RWPE2 (cell line): ENCODE data around the gene B3GNT9.

Experiments
- ATAC-seq: fragments of 200-7000 bp; cut with Tn5 transposase; 3 replicates; pipeline ENCODE4 v1.9.1; 2021; ENCODE audit warnings: low read depth
- DNase-seq: peaks from one replicate; pipeline ENCODE4 v3.0.0-alpha.2; 2020; ENCODE audit warnings: low spot score
- H3K27ac ChIP-seq: fragments of 450-650 bp; 2 replicates; pipeline ENCODE4 v1.5.1; 2017; ENCODE audit warnings: mild to moderate bottlenecking; ENCODE audit not compliant: poor library complexity, severe bottlenecking
- H3K27me3 ChIP-seq: fragments of 250-450 bp; sonication (Bioruptor Pico); 2 replicates; pipeline ENCODE4 v1.5.1; 2021; ENCODE audit warnings: mild to moderate bottlenecking, moderate library complexity; ENCODE audit not compliant: insufficient read depth, poor library complexity, severe bottlenecking
- H3K36me3 ChIP-seq: fragments of 250-450 bp; sonication (Bioruptor Pico); 2 replicates; pipeline ENCODE4 v1.5.1; 2020; ENCODE audit warnings: low read depth, mild to moderate bottlenecking, moderate library complexity
- H3K4me1 ChIP-seq: fragments of 250-450 bp; sonication (Bioruptor Pico); 2 replicates; pipeline ENCODE4 v1.5.1; 2021; ENCODE audit warnings: mild to moderate bottlenecking, moderate library complexity; ENCODE audit not compliant: insufficient read depth, poor library complexity, severe bottlenecking
- H3K4me3 ChIP-seq: fragments of 250-450 bp; sonication (Bioruptor Pico); 2 replicates; pipeline ENCODE4 v1.5.1; 2021; ENCODE audit warnings: mild to moderate bottlenecking, moderate library complexity; ENCODE audit not compliant: severe bottlenecking
- H3K9me3 ChIP-seq: fragments of 250-450 bp; sonication (Bioruptor Pico); 2 replicates; pipeline ENCODE4 v1.5.1; 2021; ENCODE audit warnings: mild to moderate bottlenecking, moderate library complexity; ENCODE audit not compliant: severe bottlenecking
- TF ChIP-seq, protein P1 (sequence below): fragments of 450-650 bp; IDR thresholded peaks from one replicate; pipeline ENCODE4 v1.5.1; 2017; ENCODE audit warnings: mild to moderate bottlenecking, moderate library complexity; ENCODE audit not compliant: poor library complexity, severe bottlenecking

B3GNT9 gene

GRCh38 chr16:67148221-67148620, 2.6 kb downstream of the B3GNT9 start:
- peaks cover 44% of the 10 kb centered on the region for H3K36me3 ChIP-seq
- DNase-seq (no peak), ATAC-seq (no peak)
- no peaks in the 10 kb centered on the region for H3K9me3 ChIP-seq
- H3K27ac ChIP-seq = peak overlapping the region; percentile 9
- H3K4me3 ChIP-seq = no peak overlapping the region
- no peaks in the 10 kb centered on the region for H3K27me3 ChIP-seq
- H3K4me1 ChIP-seq = no peaks in the 10 kb centered on the region
- TF ChIP-seq, protein P1, sequence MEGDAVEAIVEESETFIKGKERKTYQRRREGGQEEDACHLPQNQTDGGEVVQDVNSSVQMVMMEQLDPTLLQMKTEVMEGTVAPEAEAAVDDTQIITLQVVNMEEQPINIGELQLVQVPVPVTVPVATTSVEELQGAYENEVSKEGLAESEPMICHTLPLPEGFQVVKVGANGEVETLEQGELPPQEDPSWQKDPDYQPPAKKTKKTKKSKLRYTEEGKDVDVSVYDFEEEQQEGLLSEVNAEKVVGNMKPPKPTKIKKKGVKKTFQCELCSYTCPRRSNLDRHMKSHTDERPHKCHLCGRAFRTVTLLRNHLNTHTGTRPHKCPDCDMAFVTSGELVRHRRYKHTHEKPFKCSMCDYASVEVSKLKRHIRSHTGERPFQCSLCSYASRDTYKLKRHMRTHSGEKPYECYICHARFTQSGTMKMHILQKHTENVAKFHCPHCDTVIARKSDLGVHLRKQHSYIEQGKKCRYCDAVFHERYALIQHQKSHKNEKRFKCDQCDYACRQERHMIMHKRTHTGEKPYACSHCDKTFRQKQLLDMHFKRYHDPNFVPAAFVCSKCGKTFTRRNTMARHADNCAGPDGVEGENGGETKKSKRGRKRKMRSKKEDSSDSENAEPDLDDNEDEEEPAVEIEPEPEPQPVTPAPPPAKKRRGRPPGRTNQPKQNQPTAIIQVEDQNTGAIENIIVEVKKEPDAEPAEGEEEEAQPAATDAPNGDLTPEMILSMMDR = no peak

DNA sequence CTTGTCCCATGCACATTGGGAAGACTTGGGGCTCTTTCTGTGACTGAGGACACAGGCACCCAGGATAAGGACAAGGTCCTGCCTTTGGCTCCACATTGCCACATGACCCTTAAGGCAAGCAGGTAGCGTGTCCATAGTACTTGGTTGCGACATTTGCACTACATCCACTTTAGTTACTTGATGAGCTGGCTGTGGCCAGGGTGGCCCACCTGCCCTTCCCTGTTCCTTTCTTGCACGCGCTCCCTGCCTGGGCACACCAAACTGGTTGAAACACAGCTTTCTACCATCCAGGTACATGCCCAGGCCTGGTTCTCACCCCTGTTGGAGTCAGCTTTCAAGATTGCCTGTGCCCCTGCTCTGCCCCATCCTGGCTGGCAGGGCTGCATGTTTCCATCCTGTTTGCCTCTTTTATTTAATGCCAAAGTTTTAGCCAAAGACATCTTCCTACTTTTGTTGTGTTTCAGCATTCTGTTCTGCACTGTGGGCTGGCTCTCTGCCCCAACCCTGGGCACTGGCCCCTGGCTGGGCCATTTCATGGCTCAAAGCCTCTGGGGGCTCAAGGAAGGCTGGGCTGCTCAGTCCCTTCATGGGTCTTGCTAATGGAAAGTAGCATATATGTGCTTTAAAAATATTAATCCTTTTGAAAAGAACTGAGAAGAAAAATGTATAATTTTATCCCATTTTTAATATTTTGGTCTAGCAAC, 3.2 kb downstream of the B3GNT9 start:
- DNase-seq (no peak), ATAC-seq (no peak)
- no peaks in the 10 kb centered on the region for H3K27me3 ChIP-seq
- H3K4me1 ChIP-seq = no peaks in the 10 kb centered on the region
- TF ChIP-seq, protein P1 = no peak
- H3K27ac ChIP-seq = peak overlapping the region; percentile 9
- peaks cover 50% of the 10 kb centered on the region for H3K36me3 ChIP-seq
- H3K4me3 ChIP-seq = no peak overlapping the region
- no peaks in the 10 kb centered on the region for H3K9me3 ChIP-seq

- no peaks in the 10 kb centered on the region for H3K27me3 ChIP-seq
- no peaks in the 10 kb centered on the region for H3K9me3 ChIP-seq
- no peak overlapping the region for H3K27ac ChIP-seq
- H3K36me3 ChIP-seq = peaks cover 59% of the 10 kb centered on the region
- H3K4me3 ChIP-seq = no peak overlapping the region
- DNase-seq (no peak), ATAC-seq (no peak)
- TF ChIP-seq, protein P1 = no peak
- H3K4me1 ChIP-seq = no peaks in the 10 kb centered on the region
Measured at GRCh38 chr16:67146523-67147357, 4.1 kb downstream of the B3GNT9 start.

- H3K4me1 ChIP-seq = no peaks in the 10 kb centered on the region
- ATAC-seq (no peak), DNase-seq (no peak)
- no peaks in the 10 kb centered on the region for H3K9me3 ChIP-seq
- H3K27me3 ChIP-seq = no peaks in the 10 kb centered on the region
- TF ChIP-seq, protein P1 = no peak
- H3K36me3 ChIP-seq = peaks cover 69% of the 10 kb centered on the region
- H3K4me3 ChIP-seq = no peak overlapping the region
- H3K27ac ChIP-seq = no peak overlapping the region
Measured at GRCh38 chr16:67145746-67146145, 5.1 kb downstream of the B3GNT9 start.

DNA sequence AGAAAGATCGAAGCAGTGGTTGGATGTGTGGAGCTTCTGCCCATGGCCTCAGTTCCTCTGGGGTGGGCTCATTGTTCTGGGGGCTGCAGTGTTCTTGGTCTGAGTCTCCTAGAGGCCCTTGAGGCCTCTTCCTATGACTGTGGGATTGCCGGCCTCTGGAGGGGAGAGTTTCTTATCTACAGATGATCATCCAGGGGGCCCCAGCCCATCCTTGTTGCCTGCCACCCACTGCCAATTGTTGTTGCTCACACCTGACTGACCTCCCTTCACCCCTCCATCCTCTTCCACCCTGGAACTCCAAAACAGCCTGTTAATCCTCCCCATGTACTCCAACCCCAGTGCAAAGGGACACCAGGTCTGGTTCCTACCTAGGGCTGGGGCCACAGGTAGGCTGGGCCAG, 5.9 kb downstream of the B3GNT9 start:
- ATAC-seq (no peak), DNase-seq (no peak)
- no peaks in the 10 kb centered on the region for H3K9me3 ChIP-seq
- TF ChIP-seq, protein P1 = no peak
- H3K27me3 ChIP-seq = no peaks in the 10 kb centered on the region
- H3K4me1 ChIP-seq = no peaks in the 10 kb centered on the region
- H3K4me3 ChIP-seq = no peak overlapping the region
- peaks cover 77% of the 10 kb centered on the region for H3K36me3 ChIP-seq
- H3K27ac ChIP-seq = no peak overlapping the region
